DND-41 (cell line): ENCODE results near the gene PPIL6.

Source experiments
- ATAC-seq: fragments of 200-7000 bp; cut with Tn5 transposase; 3 replicates; pipeline ENCODE4 v1.9.1; 2021; ENCODE audit warnings: low read depth; ENCODE audit not compliant: insufficient read depth
- DNase-seq: peaks from one replicate; pipeline ENCODE4 v3.0.0-alpha.2; 2020
- H2AFZ ChIP-seq: 2 replicates; pipeline ENCODE4 v1.6.0; 2012; ENCODE audit warnings: low read depth, low read length
- H3K27ac ChIP-seq: 2 replicates; pipeline ENCODE4 v1.5.1; 2012; ENCODE audit warnings: low read length, inconsistent platforms
- H3K27me3 ChIP-seq: fragments of 200-600 bp; sonication (generic); 2 replicates; pipeline ENCODE4 v1.6.0; 2012; ENCODE audit warnings: low read length, mild to moderate bottlenecking, inconsistent platforms; ENCODE audit not compliant: insufficient read depth, poor library complexity
- H3K36me3 ChIP-seq: 2 replicates; pipeline ENCODE4 v1.5.1; 2012; ENCODE audit warnings: low read length, inconsistent platforms; ENCODE audit not compliant: insufficient read depth
- H3K4me1 ChIP-seq: 2 replicates; pipeline ENCODE4 v1.5.1; 2012; ENCODE audit warnings: mild to moderate bottlenecking, low read length; ENCODE audit not compliant: insufficient read depth
- H3K4me2 ChIP-seq: 2 replicates; pipeline ENCODE4 v1.6.0; 2012; ENCODE audit warnings: mild to moderate bottlenecking, moderate library complexity, low read length, inconsistent platforms; ENCODE audit not compliant: insufficient read depth
- H3K4me3 ChIP-seq, 2 experiments: fragments of 200-600 bp in 1 of 2; shearing (Covaris generic) in 1 of 2; 2 replicates each; pipeline ENCODE4 v1.5.1; 2012 to 2016; ENCODE audit warnings: inconsistent platforms in 2 of 2, low read length in 2 of 2, mild to moderate bottlenecking in 2 of 2, low read depth in 1 of 2, moderate library complexity in 1 of 2
- H3K79me2 ChIP-seq: 2 replicates; pipeline ENCODE4 v1.6.0; 2012; ENCODE audit warnings: low read length, inconsistent platforms; ENCODE audit not compliant: insufficient read depth
- H3K9ac ChIP-seq: 2 replicates; pipeline ENCODE4 v1.6.0; 2012; ENCODE audit warnings: low read depth, mild to moderate bottlenecking, inconsistent platforms, low read length, moderate library complexity
- H3K9me3 ChIP-seq: 2 replicates; pipeline ENCODE4 v1.5.1; 2012; ENCODE audit warnings: low read length, moderate library complexity, mild to moderate bottlenecking, inconsistent platforms; ENCODE audit not compliant: insufficient read depth, severe bottlenecking
- H4K20me1 ChIP-seq: 2 replicates; pipeline ENCODE4 v1.6.0; 2012; ENCODE audit warnings: low read length; ENCODE audit not compliant: insufficient read depth
- CTCF ChIP-seq: IDR thresholded peaks from 2 replicates; pipeline ENCODE4 v1.5.1; 2012; ENCODE audit warnings: borderline replicate concordance, low read length, moderate library complexity, mild to moderate bottlenecking; ENCODE audit not compliant: poor library complexity, severe bottlenecking; ENCODE audit errors: extremely low read depth
- EZH2 ChIP-seq: IDR thresholded peaks from 3 replicates; pipeline ENCODE4 v1.6.1; 2012; ENCODE audit warnings: borderline replicate concordance, low read depth, mild to moderate bottlenecking, moderate library complexity, low read length, inconsistent platforms; ENCODE audit not compliant: severe bottlenecking

The PPIL6 gene

GRCh38 chr6:109393157-109393885 lies 47.1 kb downstream of the PPIL6 start:
- H3K9me3 ChIP-seq, result no peaks in the 10 kb centered on the region
- no peaks in the 10 kb centered on the region for H3K79me2 ChIP-seq
- H3K9ac ChIP-seq, result no peak overlapping the region
- ATAC-seq, result no peak
- no peak for DNase-seq
- no peaks in the 10 kb centered on the region for H3K4me1 ChIP-seq
- H3K36me3 ChIP-seq, result no peaks in the 10 kb centered on the region
- H2AFZ ChIP-seq, result no peak overlapping the region
- no peak for TF ChIP-seq CTCF
- no peak for TF ChIP-seq EZH2
- no peaks in the 10 kb centered on the region for H3K27me3 ChIP-seq
- H3K27ac ChIP-seq, result no peak overlapping the region
- H3K4me2 ChIP-seq, result no peak overlapping the region
- no peaks in the 10 kb centered on the region for H4K20me1 ChIP-seq
- no peak overlapping the region for H3K4me3 ChIP-seq

- H3K4me3 ChIP-seq, result no peak overlapping the region
- H2AFZ ChIP-seq, result no peak overlapping the region
- H3K27ac ChIP-seq, result no peak overlapping the region
- ATAC-seq (no peak), DNase-seq (no peak)
- no peaks in the 10 kb centered on the region for H3K9me3 ChIP-seq
- TF ChIP-seq EZH2 (no peak), CTCF (no peak)
- no peaks in the 10 kb centered on the region for H3K27me3 ChIP-seq
- H3K9ac ChIP-seq, result no peak overlapping the region
- no peaks in the 10 kb centered on the region for H3K4me1 ChIP-seq
- no peaks in the 10 kb centered on the region for H3K79me2 ChIP-seq
- H4K20me1 ChIP-seq, result no peaks in the 10 kb centered on the region
- no peaks in the 10 kb centered on the region for H3K36me3 ChIP-seq
- H3K4me2 ChIP-seq, result no peak overlapping the region
Measured at GRCh38 chr6:109389650-109390274, 50.7 kb downstream of the PPIL6 start.

- Histone ChIP-seq H3K79me2 (no peaks in the 10 kb centered on the region), H3K27me3 (no peaks in the 10 kb centered on the region), H3K9ac (no peak overlapping the region), H3K9me3 (no peaks in the 10 kb centered on the region), H3K27ac (no peak overlapping the region), H3K36me3 (no peaks in the 10 kb centered on the region), H2AFZ (no peak overlapping the region), H3K4me3 (no peak overlapping the region), H4K20me1 (no peaks in the 10 kb centered on the region), H3K4me2 (no peak overlapping the region), H3K4me1 (peaks cover 10% of the 10 kb centered on the region)
- ATAC-seq, result no peak
- DNase-seq, result no peak
- no peak for TF ChIP-seq CTCF
- no peak for TF ChIP-seq EZH2
Measured at GRCh38 chr6:109388265-109388664, 52.2 kb downstream of the PPIL6 start.
